ELR (cell line): Measurements from ENCODE around the gene TRAPPC2.
A peak's percentile ranks its signal among the peaks of the same experiment; 100 is the strongest.
"Not testable (repeated sequence)": the region's sequence is repeated elsewhere in the genome, so short reads cannot be mapped to it uniquely, and the experiment has no call there.

Experiments
- DNase-seq: peaks from one replicate; pipeline ENCODE4 v3.0.0-alpha.2; 2015; ENCODE audit warnings: low read depth

TRAPPC2 gene

DNA sequence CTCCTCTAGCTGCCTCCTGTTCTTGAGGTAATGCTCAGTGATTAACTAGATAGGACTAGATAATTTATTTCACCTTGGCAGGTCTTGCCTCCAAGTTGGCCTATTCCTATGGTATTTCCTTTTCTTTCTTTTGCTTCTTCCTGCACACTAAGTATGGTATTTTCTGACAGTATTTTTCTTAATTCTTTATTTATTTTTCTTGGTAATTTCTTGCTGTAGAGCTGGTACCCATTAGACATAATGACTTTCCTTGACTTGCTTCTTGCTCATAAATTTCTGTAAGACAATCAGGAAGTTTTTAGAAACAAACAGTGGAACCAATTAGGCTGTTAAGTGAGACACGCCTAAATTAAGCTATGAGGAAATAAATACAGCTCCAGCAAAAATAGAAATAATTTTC lies 36.0 kb downstream of the TRAPPC2 start:
- no peak for DNase-seq

DNA sequence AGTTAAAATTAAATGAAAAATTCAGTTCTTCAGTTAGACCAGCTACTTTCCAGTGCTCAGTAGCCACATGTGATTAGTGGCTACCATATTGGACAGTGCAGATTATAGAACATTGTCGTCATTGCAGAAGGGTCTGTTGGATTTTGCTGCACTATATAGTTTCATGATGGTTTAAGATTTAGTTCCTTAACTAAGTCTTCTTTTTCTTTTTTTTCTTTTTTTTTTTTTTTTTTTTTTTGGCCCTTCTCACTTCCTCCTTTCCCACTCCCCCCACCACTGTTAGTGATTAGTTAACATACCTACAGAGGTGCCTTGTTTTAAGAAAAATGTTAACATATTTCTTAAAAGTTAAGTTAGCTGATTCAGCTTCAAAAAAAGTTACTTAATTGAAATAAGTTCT lies 36.4 kb downstream of the TRAPPC2 start:
- no peak for DNase-seq

DNA sequence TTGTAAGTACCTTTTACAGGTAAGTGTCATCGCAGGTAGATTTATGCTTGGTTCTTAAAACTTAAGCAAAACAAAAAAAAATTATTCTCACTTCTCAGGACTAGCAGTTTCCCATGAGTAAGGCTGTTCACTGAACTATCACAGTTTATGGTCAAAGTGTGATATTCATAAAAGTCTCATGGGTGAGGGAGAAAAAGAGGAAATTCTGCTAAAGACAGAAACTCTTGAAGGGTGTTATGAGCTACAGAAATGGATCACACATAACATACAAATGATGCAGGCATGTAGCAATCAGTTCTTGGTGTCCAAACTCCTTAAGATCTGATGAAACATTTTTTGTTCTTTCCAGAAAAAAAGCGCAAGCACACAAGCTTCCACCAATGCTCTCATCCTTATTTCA lies 37.0 kb downstream of the TRAPPC2 start:
- DNase-seq = no peak

DNA sequence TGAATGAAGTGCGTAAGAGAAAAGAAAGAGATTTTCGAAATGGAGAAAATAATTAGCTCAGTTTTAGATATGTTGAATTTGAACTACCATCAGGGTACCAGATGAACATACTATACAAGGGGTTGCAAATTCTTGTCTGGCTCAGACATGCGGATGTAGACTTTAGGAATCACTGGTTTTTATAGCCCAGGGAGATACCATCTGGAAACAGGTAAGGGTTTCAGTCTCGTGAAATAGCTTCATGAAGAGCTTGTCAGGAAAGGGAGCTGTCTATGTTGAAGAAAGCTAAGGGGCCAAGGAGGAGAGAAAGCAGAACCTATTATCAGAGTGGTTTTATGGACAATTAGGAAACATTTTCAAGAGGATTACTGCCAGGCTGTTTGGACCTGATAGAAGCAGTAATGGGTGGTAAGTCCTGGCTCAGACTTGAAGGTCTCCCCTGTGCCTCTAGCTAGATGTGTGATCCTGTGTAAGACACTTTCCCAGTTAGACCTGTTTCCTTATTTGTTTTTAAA lies 38.8 kb downstream of the TRAPPC2 start:
- DNase-seq = no peak

DNA sequence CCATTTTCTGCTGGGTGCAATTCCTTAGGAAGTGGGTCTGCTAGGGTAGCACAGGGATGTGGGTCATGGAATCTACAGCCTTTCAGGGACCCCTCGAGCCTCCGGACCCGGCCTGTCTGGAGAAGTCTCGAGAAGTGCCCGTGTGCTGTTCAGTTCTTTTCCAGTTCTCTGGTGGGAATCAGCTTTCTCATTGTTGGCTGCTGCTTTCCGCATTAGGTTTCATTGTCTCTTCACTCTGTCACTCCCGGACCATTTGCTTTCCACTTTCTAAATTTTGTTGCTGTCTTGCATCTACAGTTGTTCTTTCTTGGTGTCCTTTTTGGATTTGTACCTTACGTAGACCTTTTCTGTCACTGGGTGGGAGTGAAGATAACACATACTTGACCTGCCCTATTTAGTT lies 39.4 kb downstream of the TRAPPC2 start:
- DNase-seq = no peak

DNA sequence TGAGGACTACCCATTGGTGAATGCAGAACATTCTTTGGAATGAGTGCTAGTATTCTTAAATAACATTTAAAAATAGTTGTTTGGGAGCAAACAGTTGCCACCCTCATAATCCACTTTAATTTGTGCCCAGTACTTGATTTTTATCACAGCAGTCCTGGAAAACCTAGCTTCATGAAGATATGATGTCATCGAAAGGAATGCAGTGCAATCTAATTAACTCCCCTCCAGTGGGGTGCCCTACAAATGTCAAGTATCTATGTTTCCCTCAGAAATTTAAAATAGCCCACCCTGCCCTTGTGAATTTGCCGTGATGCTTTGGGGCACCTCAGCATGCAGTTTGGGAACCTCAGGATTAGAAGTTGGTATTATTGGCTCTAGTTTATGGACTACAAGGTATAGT lies 40.1 kb downstream of the TRAPPC2 start:
- DNase-seq = no peak

DNA sequence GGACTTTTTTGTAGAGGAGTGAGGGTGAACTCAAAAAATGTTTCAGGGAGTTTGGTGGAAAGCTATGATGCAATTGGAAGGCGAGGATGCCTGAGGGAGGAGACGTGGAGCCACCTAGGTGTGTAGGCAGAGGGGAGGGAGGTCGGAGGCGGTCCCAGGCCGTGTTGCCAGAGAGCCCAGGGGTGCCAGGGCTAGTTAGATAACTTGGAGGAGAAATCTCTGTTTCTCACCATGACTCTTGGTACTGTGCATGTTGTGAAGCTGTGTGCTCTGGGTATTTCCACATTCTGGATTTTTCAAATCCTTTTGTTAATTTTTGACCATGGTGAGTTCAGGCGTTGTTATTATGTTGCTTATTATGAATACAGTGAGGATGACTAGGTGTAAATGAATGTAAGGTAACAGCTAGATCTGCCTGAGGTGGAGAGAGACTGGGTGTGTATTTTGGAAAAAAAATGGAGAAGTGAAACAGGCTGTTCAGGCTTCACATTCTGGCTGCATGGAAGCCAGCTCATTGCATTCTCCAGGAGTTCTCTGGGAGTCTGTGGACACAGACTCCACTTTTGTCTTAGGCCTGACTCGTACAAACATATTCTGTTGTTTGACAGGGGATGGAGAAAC lies 41.0 kb downstream of the TRAPPC2 start:
- DNase-seq = no peak

DNA sequence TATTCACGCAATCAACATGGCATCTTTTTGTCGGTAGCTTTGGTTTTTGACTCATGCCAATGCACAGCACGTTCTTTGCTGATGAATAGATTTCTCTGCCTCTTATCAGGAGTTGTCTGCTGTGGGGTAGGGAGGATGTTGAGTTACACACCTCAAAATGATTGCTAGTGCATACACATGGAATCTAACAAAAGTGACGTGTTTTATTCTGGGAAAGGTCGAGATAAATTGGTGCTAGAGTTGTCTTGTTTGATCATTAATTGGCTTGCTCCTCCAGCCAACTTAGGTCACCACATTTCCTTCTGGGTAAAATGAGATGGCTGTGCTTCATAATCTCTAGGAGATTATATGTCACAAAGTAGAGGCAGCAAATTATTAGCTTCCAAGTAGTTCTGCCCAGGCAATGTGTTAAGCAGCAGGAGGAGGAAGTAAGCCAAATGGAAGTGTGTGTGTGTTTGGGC lies 41.6 kb downstream of the TRAPPC2 start:
- DNase-seq = no peak

DNA sequence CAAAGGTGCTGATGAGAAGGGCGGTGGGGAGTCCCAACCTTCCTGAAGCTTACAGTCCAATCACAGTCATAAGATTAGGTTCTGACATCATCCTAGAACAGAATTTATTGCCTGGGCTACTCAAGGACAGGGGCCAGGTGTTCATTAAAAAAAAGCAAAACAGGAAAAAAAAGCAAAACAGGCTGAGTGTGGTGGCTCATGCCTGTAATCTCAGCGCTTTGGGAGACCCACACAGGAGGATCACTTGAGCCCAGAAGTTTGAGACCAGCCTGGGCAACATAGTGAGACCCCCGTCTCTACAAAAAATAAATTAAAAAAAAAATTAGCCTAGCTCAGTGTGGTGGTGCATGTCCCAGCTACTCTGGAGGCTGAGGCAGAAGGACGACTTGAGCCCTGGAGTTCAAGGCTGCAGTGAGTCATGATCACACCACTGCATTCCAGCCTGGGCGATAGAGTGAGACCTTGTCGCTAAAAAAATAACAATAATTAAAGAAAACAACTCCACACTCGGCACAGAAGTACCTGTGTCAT lies 42.5 kb downstream of the TRAPPC2 start:
- peak; percentile 28 for DNase-seq

DNA sequence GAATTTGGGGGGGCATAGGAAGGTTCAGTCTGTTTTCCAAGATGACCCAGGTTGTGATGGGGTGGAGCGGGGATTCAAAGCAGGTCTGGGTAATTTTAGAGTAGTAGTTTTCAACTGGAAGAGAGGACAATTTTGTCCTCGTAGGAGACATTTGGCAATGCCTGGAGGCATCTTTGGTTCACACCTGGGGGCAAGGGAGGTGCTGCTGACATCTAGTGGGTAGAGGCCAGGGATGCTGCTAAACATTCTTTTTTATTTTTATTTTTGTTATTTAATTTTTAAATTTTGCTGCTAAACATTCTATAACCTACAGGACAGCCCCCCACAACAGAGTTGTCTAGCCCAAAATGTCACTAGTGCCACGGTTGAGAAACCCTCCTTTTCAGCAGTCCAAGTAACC lies 43.6 kb downstream of the TRAPPC2 start:
- peak; percentile 23 for DNase-seq

DNA sequence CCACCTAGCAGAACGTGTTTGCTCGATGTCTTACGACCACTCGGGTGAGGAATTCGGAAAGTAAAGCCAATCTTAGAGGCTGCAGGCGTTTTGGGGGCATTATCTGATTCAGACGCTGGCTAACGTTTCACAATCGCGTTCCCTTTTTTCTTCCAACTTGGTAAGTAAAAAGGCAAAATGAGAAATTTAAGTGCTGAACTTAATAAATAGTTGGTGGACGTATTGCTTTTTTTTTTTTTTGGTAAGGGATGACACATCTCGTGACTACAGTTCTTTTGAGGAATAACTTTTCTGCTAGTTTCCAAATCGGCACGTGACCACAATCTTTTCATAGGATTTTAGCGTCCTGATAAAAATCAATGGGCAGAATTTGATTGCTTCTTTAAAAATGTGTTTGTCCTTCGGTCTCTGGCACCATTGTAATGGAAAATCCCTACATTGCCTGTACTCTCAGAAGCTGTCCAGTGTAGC lies 44.6 kb downstream of the TRAPPC2 start:
- DNase-seq = peak; percentile 54

DNA sequence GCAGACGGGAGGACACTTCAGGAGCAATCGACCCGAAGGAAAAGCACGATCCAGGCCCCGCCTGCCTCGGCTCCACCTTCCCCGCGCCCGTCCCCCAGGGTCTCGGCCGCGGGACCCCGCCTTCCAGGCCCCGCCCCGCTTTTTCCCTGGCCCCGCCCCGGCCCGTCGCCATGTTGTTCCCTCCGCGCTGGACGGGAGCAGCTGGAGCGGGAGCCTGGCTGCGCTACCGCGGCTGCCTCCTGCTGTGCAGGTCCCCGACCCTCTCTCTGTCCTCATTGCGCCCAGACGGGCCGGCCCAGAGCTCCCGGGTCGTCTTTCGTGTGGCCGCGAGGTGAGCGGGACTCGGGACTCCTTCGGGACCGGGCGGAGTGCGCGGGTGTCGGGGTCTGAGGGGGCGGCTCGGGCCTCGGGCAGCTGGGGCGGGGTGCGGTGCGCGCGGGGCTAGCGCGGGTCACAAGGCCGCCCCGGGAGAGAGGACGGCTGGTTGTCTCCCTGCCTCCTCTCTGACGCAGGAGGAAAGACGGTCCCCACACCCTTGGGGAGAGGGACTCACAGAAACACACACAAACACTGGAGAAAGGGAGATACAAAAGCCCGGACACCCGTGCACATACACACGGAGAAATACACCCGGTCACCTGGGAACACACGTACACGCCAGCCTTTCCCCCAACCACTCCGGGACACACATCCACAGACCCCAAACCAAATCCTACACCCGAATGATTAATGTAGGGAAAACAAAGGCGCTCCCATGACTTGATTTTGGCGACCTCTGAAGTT lies 45.3 kb downstream of the TRAPPC2 start, which contains the start of gene RAB9A:
RAB9A (plus strand) TSS at position 171 of the 783 bp plus-strand sequence. CDS start 19,619 bp downstream, outside the sequence.
- peak; percentile 79 for DNase-seq

DNA sequence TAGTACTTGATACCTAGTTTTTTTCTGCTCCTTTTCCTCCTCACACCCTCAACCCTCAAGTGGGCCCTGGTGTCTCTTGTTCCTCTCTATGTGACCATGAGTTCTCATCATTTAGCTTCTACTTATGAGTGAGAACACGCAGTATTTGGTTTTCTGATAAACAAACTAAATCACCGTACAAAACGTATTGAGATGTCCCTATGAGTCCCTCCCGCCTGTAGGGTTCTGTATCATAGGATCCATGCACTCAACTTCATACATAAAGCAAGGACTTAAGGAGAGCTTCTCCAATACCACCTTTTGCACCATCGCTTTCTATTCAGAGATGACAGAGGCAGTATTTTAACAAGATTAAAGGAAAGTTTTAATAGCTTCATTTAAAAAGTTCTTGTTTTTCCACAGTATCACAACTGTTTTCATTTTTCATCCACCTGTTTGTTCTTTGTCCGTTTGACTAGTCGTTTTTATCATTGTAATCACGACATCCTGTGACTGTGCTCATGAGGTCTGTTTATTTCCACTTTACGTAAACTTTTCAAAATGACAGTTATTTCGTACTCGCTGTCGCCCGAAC lies 45.9 kb downstream of the TRAPPC2 start:
- no peak for DNase-seq

DNA sequence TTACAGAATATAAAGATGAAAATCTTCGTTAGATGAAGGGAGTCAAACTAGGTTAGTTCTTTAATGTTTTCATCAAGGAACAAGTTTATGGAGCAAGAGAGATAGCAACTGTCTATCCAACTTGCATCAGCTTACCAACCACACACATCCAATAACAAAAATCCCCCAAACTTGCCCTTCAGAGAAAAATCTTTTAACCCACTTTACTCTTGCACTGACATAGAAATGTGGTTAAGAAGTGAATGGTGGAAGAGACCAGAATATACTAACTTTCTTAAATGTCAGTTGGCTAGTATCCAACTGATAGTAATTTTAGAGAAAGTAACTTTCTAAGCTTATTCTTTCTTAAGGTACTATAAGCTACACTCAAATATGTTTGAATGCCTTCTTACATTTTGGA lies 47.2 kb downstream of the TRAPPC2 start:
- DNase-seq = no peak

DNA sequence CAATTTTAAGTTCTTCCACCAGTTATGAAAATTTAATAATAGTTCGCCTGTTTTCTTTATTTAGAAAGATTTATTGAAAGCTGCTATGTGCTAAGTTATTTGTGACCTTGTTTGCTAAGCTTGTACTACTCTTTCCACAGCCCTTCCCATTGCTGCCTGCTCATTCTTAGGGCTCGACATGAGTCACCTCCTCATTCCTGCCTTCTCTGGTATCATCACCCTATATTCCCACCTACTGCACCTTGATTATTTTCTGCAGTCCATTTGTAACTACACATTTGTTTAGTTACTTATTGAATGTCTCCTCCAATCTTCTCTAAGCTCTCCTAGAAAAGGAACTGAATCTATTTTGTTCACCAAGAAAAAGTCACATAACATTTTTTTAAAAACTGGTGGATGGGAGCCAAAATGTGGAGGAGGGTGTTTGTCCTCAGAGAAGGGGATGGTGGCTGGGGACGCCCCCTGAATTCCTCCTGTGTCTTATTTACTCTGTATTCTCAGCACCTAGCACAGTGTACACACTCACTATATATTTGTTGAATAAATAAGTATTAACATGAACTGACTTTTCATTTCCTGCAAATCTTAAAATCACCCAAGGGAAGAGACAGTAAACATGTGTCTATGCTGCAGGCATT lies 49.2 kb downstream of the TRAPPC2 start:
- DNase-seq = peak; percentile 59

DNA sequence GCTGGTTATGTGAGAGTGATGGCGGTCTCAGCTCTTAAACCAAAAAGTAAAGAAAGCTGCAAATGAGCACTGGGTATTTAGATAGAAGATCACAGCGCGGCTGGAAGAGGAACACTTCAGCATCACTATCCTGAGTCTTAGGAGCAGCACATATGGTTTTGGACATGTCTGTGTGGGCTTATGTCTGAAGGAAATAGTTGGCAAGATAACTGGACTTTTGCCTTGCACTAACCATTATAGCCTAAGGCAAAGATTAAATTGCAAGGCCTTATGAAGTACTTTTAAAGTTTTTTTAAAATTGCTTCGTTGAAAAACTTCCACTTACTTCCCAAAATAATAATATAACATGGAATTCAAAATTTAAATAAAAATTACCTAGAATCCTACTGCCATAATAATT lies 50.1 kb downstream of the TRAPPC2 start:
- DNase-seq = no peak

DNA sequence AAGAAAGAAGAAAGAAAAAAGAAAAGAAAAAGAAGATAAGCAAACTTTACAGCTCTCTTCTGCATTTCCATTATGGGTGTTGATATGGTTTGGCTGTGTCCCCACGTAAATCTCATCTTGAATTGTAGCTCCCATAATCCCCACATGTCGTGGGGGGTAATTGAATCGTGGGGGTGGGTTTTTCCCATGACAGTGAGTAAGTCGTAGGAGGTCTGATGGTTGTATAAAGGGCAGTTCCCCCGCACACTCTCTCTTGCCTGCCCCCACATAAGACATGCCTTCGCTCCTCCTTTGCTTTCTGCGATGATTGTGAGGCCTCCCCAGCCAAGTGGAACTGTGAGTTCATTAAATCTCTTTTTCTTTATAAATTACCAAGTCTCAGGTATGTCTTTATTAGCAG lies 52.8 kb downstream of the TRAPPC2 start:
- no peak for DNase-seq

DNA sequence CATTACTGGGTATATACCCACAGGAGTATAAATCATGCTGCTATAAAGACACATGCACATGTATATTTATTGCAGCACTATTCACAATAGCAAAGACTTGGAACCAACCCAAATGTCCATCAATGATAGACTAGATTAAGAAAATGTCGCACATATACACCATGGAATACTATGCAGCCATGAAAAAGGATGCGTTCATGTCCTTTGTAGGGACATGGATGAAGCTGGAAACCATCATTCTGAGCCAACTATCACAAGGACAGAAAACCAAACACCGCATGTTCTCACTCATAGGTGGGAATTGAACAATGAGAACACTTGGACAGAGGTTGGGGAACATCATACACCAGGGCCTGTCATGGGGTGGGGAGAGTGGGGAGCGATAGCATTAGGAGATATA lies 54.7 kb downstream of the TRAPPC2 start:
- not testable (repeated sequence) for DNase-seq

DNA sequence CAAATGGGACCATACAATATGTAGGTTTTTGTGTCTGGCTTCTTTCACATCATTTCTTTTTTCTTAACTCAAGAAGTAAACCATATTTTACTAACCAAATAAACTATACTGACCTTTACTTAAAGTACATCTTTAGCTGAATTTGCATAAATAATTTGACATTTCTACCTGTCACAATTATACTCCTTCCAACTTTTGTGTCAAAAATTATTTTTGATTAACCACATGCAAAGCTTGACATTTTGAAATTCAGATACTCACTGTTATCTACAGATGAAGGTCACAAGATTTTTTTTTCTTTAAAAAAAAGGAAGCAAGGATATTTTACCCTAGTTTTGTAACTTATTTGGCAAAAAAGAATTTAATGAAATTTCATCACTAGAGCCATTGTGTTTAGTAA lies 57.5 kb downstream of the TRAPPC2 start:
- no peak for DNase-seq

DNA sequence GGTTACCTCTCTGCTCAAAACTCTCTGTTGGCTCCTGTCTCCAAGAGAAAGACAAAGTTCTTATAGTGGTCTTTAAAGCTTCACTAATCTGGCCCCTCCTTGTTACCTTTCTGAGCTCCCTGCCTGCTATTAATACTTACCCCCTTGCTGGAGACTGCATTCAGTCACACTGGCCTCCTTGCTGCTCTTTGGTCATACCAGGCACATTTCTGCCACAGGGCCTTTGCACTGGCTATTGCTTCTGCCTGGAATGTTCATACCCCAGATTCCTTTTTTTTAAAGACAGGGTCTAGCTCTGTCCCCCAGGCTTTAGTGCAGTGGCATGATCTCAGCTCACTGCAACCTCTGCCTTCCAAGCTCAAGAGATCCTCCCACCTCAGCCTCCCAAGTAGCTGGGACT lies 61.4 kb downstream of the TRAPPC2 start:
- DNase-seq = no peak

DNA sequence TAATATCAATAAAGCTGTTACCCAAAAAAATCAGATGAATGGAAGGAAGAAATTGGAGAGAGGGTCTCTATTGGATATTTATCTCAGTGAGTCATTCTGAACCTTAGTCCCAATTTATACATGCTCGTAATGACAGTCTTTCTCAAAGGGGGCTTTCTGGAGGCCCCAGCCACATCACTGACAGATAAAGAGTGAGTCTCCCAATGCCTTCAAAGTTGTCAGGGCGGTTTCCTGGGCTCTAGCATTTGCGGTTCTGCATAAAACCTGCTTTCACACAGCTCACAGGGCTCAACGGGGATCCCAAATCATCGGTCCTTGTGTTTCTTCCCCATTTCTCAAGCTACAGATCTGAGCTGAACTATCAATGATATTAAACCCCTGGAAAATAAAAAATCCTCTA lies 64.2 kb downstream of the TRAPPC2 start:
- no peak for DNase-seq

DNA sequence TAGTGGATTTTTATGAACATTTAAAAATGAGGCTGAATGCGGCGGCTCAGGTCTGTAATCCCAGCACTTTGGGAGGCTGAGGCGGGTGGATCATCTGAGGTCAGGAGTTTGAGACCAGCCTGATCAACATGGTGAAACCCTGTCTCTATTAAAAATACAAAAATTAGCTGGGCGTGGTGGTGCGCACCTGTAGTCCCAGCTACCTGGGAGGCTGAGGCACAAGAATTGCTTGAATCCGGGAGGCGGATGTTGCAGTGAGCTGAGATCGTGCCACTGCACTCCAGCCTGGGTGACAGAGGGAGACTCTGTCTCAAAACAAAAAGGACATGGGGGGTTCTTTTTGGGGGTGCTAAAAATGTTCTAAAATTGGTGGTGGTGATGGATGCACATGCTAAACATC lies 64.7 kb downstream of the TRAPPC2 start:
- DNase-seq = not testable (repeated sequence)
